HG03342 (cell line): ENCODE measurements around the gene RNF150.
A peak's percentile ranks its signal among the peaks of the same experiment; 100 is the strongest.
"Not testable (repeated sequence)": the region's sequence is repeated elsewhere in the genome, so short reads cannot be mapped to it uniquely, and the experiment has no call there.

Experiments used
- ATAC-seq: cut with Tn5 transposase; IDR thresholded peaks from one replicate; pipeline ENCODE4 v1.9.1; 2021; ENCODE audit warnings: mild to moderate bottlenecking, moderate library complexity; ENCODE audit not compliant: unreplicated experiment

Gene RNF150

DNA sequence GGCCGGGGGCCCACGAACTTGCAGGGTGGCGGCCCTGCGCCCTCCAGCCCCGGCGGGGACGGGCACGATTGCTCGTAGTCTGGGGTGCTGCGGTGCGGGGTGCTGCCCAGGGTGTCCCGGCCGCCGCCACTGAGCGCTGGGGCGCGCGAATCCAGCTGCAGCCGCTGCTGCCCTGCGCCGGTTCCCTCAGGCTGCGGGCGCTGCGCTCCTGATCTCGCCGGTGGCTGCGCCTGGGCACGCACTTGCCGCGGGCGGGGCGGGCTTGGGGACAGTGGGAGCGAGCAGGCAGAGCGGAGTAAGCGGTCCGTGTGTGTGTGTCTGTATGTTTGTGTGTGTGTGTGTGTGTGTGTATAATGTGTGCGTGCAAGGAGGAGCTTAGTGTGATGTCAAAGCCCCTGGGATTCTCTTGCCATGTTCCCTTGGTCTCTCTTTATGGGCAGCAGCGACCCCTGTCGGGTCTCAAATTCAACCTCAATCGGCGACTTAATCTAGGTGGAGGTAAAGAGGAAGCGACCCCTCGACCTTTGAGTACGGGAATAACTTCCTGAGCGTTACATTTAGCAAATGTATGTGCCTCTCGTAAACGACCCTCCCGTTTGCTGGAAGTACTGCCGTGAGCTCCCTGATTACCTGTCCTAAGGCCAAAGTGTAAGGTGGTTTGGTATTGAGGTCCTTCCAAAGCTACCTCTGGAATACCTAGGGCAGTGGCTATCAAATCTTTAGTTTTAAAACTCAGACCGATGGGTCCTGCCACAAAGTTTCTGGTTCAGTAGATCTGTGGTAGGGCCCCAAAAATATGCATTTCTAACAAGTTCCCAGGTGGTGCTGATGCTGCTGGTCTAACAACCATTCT, at the start of gene RNF150:
Gene RNF150 (minus strand): TSS at position 324 of the 853 bp plus-strand sequence.
- peak; percentile 55 for ATAC-seq

GRCh38 chr4:141180991-141181761, 47.9 kb upstream of the RNF150 start:
- peak; percentile 72 for ATAC-seq

GRCh38 chr4:141179474-141180373, 46.5 kb upstream of the RNF150 start:
- ATAC-seq: no peak

DNA sequence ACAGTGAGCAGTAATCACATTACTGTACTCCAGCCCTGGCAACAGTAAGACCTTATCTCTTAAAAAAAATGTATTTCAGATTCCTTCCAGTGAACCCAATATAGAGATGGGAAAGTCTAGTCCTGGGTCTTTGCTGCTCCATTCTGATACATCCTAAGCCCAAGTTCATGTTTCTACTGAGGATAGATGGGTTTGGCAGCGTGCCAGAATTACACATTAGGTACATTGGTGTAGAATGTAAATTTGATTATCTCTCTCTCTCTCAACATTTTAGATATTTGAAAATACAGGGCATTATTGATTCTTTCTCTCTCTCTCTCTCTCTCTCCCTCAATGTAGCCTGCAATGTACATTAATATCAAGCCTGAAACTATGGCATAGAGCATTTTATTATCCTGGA, 43.9 kb upstream of the RNF150 start:
- no peak for ATAC-seq

- no peak for ATAC-seq
Observed at GRCh38 chr4:141174457-141174856, 41.2 kb upstream of the RNF150 start.

- no peak for ATAC-seq
Observed at GRCh38 chr4:141170671-141171070, 37.4 kb upstream of the RNF150 start.

DNA sequence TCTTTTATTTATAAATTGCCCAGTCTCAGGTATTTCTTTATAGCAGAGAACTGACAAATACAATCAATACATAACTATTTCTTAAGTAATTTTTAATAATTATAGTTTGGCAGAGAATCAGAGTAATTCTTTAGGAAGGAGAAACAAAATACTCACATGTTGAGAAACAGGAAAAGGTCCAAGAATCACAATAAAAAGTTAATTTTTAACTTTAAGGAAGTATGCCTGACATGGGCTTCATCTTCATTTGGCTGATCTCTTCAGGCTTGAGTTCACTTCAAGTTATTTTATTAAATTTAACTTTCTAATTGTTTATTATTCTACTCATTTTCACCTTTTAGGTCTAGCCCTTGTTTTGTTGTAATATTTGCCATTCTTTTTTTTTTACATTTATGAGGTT, 36.1 kb upstream of the RNF150 start:
- no peak for ATAC-seq

DNA sequence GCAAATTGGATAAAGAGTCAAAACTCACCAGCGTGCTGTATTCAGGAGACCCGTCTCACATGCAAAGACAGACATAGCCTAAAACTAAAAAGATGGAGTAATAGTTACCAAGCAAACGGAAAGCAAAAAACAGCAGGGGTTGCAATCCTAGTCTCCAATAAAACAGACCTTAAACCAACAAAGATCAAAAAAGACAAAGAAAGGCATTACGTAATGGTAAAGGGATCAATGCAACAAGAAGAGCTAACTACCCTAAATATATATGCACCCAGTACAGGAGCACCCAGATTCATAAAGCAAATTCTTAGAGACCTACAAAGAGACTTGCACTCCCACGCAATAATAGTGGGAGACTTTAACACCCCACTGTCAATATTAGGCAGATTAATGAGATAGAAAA, 31.7 kb upstream of the RNF150 start:
- not testable (repeated sequence) for ATAC-seq

- no peak for ATAC-seq
Observed at GRCh38 chr4:141159027-141159426, 25.8 kb upstream of the RNF150 start.

- no peak for ATAC-seq
Observed at GRCh38 chr4:141158219-141158618, 24.9 kb upstream of the RNF150 start.

DNA sequence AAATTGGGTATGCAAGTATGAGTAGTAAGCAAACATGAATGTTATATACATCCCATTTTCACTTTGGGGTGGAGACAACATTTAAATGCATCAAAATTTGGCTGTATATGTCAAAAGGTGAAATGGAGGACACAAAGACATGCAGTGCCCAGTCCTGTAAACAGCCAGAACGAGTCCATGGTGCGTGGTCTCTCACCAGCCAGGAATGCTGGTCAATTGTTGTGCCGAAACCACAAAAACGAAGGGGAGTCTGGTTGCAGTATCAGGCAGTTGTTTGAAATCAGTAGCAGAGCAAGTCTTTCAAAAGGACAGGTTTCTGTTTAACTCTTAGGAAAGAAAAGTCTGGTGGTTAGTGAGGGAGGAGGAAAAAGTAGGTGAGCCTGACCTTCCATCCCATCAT, 22.3 kb upstream of the RNF150 start:
- ATAC-seq: no peak

DNA sequence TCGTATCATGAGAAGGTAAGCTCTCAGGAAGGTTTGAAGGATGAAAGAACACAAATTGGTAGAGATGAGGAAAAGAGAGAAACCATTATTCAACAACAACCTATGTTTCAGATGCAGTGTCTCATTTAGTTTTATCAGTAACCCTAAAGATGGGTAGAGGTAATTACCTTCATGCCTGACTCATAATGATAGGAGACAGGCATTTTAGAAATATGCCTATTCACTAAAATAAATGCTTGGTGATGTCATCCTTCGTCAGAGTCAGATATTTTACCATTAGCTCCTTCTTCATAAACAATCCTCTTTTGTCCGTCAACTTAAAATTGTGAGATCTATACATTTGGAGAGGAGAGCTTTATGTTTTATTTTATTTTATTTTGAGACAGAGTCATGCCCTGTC, 21.5 kb upstream of the RNF150 start:
- ATAC-seq: no peak

GRCh38 chr4:141153751-141154510, 20.7 kb upstream of the RNF150 start:
- no peak for ATAC-seq

DNA sequence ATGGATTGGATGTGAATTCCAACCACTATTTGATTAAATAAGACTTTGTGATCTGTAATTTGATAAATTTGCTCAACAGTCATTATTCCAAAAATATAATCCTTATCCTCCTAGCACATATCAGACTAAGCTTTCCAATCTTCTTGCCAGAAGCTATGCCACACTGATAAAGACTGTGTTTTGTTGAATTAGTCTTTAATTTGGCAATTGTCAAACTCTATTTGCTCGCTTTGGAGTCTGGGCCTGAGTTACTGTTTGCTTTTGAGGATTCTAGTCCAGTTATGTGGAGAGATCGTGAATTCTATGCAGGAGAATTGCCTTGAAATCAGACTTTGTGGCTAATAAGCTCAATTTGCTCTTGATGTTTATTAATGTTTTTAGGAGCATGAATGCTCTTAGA, 10.9 kb upstream of the RNF150 start:
- no peak for ATAC-seq

DNA sequence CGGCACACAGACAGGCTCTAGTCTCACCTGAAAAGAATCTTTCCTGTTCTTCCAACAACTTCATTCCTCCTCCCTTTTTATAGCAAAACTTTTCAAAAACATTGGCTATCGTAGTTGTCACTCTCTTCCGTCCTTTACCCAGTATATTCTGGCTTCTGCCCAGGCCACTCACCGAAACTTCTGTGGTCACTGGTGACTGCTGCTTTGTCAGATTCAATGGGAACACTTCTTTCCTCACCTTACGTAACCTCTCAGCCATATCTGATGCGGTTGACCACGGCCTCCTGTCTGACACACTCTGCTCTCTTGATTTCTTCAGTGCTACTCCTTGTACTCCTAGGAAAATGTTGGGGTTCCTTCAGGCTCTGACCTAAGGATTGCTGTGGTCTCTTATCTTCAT, 9.2 kb upstream of the RNF150 start:
- no peak for ATAC-seq

- no peak for ATAC-seq
Observed at GRCh38 chr4:141140391-141141200, 7.3 kb upstream of the RNF150 start.

GRCh38 chr4:141133999-141134995, 1.0 kb upstream of the RNF150 start:
- no peak for ATAC-seq

- ATAC-seq: peak; percentile 29
Observed at GRCh38 chr4:141132709-141133145, 542 bp downstream of the RNF150 start.
